ENCODE data around the gene ST8SIA4. TPM values are rescaled to one million over a fixed set of nuclear protein-coding genes. Genes with fewer than 3 reads are reported as not detected.

ST8SIA4 gene
- total RNA-seq, 1 experiment from 2014 or later, result not detected

DNA sequence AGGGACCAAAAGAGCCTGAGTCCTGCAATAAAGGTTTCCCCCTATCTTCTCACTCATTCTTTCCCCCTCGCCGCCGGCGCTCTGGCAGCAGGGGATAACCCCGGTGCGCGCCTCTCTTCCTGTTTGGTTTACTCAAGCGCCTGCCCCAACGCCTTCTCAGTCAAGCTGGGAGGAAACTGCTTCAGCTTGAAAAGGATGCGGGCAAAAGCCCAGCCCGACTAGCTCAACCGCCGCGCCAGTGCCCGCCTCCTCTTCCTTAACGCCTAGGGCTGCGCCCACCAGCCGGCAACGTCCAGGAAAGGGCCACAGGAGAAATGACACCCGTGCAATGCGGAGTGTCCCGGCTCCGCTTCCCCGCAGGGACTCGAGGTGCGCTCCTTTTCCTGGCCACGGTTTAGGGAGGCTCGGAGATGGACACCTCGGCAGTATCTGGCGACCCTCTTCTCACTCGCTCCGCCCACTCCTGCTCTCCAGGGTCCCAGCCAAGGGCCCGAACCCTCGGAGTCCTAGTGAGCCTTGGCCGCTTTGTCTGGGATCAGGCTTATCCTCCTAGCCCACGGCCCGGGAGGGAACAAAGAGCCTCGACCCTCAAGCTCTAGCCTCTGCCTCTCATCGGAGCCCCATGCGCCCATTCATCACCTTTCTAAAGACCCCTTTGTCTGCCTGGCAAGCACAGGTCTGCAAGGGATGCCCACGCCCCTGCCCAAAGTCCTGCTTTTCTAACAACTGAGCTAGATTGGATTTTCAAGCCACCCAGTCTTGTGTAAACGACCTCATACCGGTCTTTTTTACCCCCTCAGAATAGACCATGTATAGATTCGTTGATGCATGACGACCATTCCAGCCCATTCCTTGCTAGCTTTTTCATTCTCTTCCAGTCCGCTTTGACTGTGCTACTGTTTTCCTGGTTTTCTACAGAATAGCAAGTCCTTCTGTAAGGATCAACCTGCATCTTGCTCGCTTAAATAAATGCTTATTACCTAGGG, 2.0 kb downstream of the ST8SIA4 start:
- H3K4ac ChIP-seq (ENCODE audit: low read depth, low read length), result no peak overlapping the region
- no peaks in the 10 kb centered on the region for H3K79me2 ChIP-seq (ENCODE audit: insufficient read depth, low read length)
- H3K23me2 ChIP-seq (ENCODE audit: insufficient read length, low read depth, low read length, poor library complexity, severe bottlenecking), result peaks cover 16% of the 10 kb centered on the region
- H3K27me3 ChIP-seq (ENCODE audit: insufficient read depth, low read length), result peaks cover 40% of the 10 kb centered on the region
- Mint-ChIP-seq H3K27me3 (ENCODE audit: low read depth) (peaks cover 77% of the 10 kb centered on the region), H3K36me3 (ENCODE audit: insufficient read depth in 1 of 3, low read depth in 3 of 3) (no peaks in the 10 kb centered on the region; a peak in 1 of 7 replicates), H3K27ac (no peak overlapping the region), H3K4me1 (peaks cover 34 to 36% of the 10 kb centered on the region in 2 experiments), H3K9me3 (no peaks in the 10 kb centered on the region; a peak in 1 of 5 replicates), H3K4me3 (peak overlapping the region; percentile 68 to 92)
- H3K14ac ChIP-seq (ENCODE audit: insufficient read depth, low read length), result no peak overlapping the region
- no peaks in the 10 kb centered on the region for H3K9me3 ChIP-seq (ENCODE audit: control insufficient read depth, low read depth, low read length)
- H2BK12ac ChIP-seq (ENCODE audit: insufficient read length, low read depth, low read length), result no peak overlapping the region
- peak; percentile 75 for DNase-seq
- no peak overlapping the region for H3K18ac ChIP-seq (ENCODE audit: insufficient read length, low read depth, low read length)
- H3K79me1 ChIP-seq (ENCODE audit: insufficient read depth, low read depth, low read length, poor library complexity, severe bottlenecking), result no peaks in the 10 kb centered on the region
- no peak overlapping the region for H2BK20ac ChIP-seq (ENCODE audit: low read depth, low read length, poor library complexity, severe bottlenecking)
- H4K91ac ChIP-seq (ENCODE audit: insufficient read length, low read depth, low read length), result no peak overlapping the region
- no peak overlapping the region for H3K9ac ChIP-seq (ENCODE audit: extremely low read depth, insufficient read length, low read length)
- H4K5ac ChIP-seq (ENCODE audit: insufficient read length, low read depth, low read length), result no peak overlapping the region
- H3T11ph ChIP-seq (ENCODE audit: low read length), result no peak overlapping the region
- no peak overlapping the region for H2AK5ac ChIP-seq (ENCODE audit: insufficient read length, low read length)
- TF ChIP-seq, protein P1, sequence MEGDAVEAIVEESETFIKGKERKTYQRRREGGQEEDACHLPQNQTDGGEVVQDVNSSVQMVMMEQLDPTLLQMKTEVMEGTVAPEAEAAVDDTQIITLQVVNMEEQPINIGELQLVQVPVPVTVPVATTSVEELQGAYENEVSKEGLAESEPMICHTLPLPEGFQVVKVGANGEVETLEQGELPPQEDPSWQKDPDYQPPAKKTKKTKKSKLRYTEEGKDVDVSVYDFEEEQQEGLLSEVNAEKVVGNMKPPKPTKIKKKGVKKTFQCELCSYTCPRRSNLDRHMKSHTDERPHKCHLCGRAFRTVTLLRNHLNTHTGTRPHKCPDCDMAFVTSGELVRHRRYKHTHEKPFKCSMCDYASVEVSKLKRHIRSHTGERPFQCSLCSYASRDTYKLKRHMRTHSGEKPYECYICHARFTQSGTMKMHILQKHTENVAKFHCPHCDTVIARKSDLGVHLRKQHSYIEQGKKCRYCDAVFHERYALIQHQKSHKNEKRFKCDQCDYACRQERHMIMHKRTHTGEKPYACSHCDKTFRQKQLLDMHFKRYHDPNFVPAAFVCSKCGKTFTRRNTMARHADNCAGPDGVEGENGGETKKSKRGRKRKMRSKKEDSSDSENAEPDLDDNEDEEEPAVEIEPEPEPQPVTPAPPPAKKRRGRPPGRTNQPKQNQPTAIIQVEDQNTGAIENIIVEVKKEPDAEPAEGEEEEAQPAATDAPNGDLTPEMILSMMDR (conservative IDR thresholded peaks at IDR 0.05), result no peak
- H4K20me1 ChIP-seq (ENCODE audit: control insufficient read depth, insufficient read depth, insufficient read length), result no peaks in the 10 kb centered on the region
- no peak overlapping the region for H3K23ac ChIP-seq (ENCODE audit: insufficient read length, low read depth, low read length)
- no peak overlapping the region for H4K8ac ChIP-seq (replicated peaks; ENCODE audit: insufficient read length, low read depth, low read length)
- H3K4me1 ChIP-seq (ENCODE audit: insufficient read depth, low read length), result peaks cover 2% of the 10 kb centered on the region; the same call in 1 of the 2 replicates
- H3K56ac ChIP-seq (ENCODE audit: insufficient read length, low read depth, low read length), result no peak overlapping the region
- WGBS (ENCODE audit: extremely low coverage, insufficient read length, low lambda C conversion rate), result no CpG with 5 or more reads among the region's 47 CpGs
- H2BK5ac ChIP-seq (ENCODE audit: insufficient read length, low read length), result no peak overlapping the region
- H3K27ac ChIP-seq (ENCODE audit: insufficient read length, low read depth, low read length), result no peak overlapping the region
- H2BK120ac ChIP-seq (ENCODE audit: low read depth, low read length, poor library complexity, severe bottlenecking), result no peak overlapping the region
- no peak overlapping the region for H2BK15ac ChIP-seq (ENCODE audit: low read depth, low read length)
- no peak overlapping the region for H2AFZ ChIP-seq (ENCODE audit: low read length)
- peak overlapping the region; percentile 99 for H3K4me2 ChIP-seq (ENCODE audit: insufficient read depth, insufficient read length, low read length)
